HepG2 (cell line): ENCODE data around the gene CHRD. TPM values are rescaled to one million over a fixed set of nuclear protein-coding genes. Genes with fewer than 3 reads are reported as not detected.

ENCODE experiments used
- HNRNPUL1 ChIP-seq: fragments of 200-400 bp; formaldehyde crosslinking; IDR thresholded peaks from 2 replicates; pipeline ENCODE4 v1.6.1; 2017; ENCODE audit warnings: low read depth, mild to moderate bottlenecking, low read length, moderate library complexity
- MATR3 ChIP-seq: sonication (generic); formaldehyde crosslinking; IDR thresholded peaks from 2 replicates; pipeline ENCODE4 v1.4.0; 2020; ENCODE audit warnings: missing genetic modification reagents
- MBNL3 ChIP-seq: fragments of 250-450 bp; sonication (Bioruptor Pico); conservative IDR thresholded peaks from 2 replicates; pipeline ENCODE4 v1.8.0; 2022; ENCODE audit warnings: mild to moderate bottlenecking, inconsistent platforms
- NFATC3 ChIP-seq: sonication (generic); formaldehyde crosslinking; IDR thresholded peaks from 2 replicates; pipeline ENCODE4 v1.5.1; 2020; ENCODE audit warnings: mild to moderate bottlenecking, missing genetic modification reagents
- NRL ChIP-seq: sonication (generic); formaldehyde crosslinking; IDR thresholded peaks from 2 replicates; pipeline ENCODE4 v1.5.0; 2020; ENCODE audit warnings: missing genetic modification reagents, mild to moderate bottlenecking, moderate library complexity, borderline replicate concordance
- PAX8 ChIP-seq: sonication (generic); formaldehyde crosslinking; IDR thresholded peaks from 2 replicates; pipeline ENCODE4 v1.8.0; 2022; ENCODE audit warnings: mild to moderate bottlenecking, missing genetic modification reagents, borderline replicate concordance
- RBM22 ChIP-seq: fragments of 200-400 bp; formaldehyde crosslinking; optimal IDR thresholded peaks from 2 replicates; pipeline ENCODE3; 2017; ENCODE audit warnings: mild to moderate bottlenecking, low read length, moderate library complexity
- SCMH1 ChIP-seq: sonication (generic); formaldehyde crosslinking; IDR thresholded peaks from 2 replicates; pipeline ENCODE4 v1.9.0; 2021; ENCODE audit warnings: missing genetic modification reagents, mild to moderate bottlenecking, borderline replicate concordance
- SOX5 ChIP-seq: IDR thresholded peaks from 2 replicates; pipeline ENCODE4 v1.6.1; 2016; ENCODE audit warnings: borderline replicate concordance
- TAF1 ChIP-seq: sonication (generic); formaldehyde crosslinking; IDR thresholded peaks from 2 replicates; pipeline ENCODE4 v1.4.0; 2020; ENCODE audit warnings: missing genetic modification reagents
- ZNF749 ChIP-seq: sonication (generic); formaldehyde crosslinking; IDR thresholded peaks from 2 replicates; pipeline ENCODE4 v1.8.0; 2022; ENCODE audit warnings: mild to moderate bottlenecking, missing genetic modification reagents, moderate library complexity, borderline replicate concordance
- polyA plus RNA-seq, 8 experiments: library from polyadenylated mRNA; depleted of rRNA in 3 of 8; stranded (reverse) in 7 of 8; unstranded in 1 of 8; fragments of >200 nt; fragmentation: Illumina TruSeq in 4 of 8; extraction: Trizol in 4 of 8; gene quantifications; 2 replicates each; pipeline versions ENCODE4 v1.2.1 to v1.2.3, GENCODE V29; 2011 to 2016; ENCODE audit warnings: low read depth in 4 of 8, missing spikeins in 1 of 8, mixed read lengths in 1 of 8; ENCODE audit not compliant: insufficient read depth in 1 of 8
- total RNA-seq, 5 experiments: library from RNA; depleted of rRNA; stranded (reverse); fragments of >200 nt; fragmentation: Illumina TruSeq; extraction: Trizol; gene quantifications; 2 replicates each; pipeline ENCODE4 v1.2.3, GENCODE V29; 2016; ENCODE audit warnings: low read depth in 1 of 5
- TF ChIP-seq, protein P1 (sequence below): IDR thresholded peaks from 2 replicates; pipeline ENCODE4 v1.6.1; 2016; ENCODE audit warnings: missing biosample characterization, missing genetic modification reagents, low read depth
- TF ChIP-seq, protein P2 (sequence below): IDR thresholded peaks from 2 replicates; pipeline ENCODE4 v1.6.1; 2016; ENCODE audit warnings: mild to moderate bottlenecking
- TF ChIP-seq, protein P3 (sequence below): sonication (generic); formaldehyde crosslinking; IDR thresholded peaks from 2 replicates; pipeline ENCODE4 v1.4.0; 2020; ENCODE audit warnings: missing genetic modification reagents, mild to moderate bottlenecking, borderline replicate concordance
- TF ChIP-seq, protein P4 (sequence below): IDR thresholded peaks from 2 replicates; pipeline ENCODE4 v1.4.0; 2020; ENCODE audit warnings: mild to moderate bottlenecking, missing genetic modification reagents
- TF ChIP-seq, protein P5 (sequence below): sonication (generic); formaldehyde crosslinking; IDR thresholded peaks from 2 replicates; pipeline ENCODE4 v1.4.0; 2020; ENCODE audit warnings: missing genetic modification reagents

CHRD gene
- total and polyA plus RNA-seq, 2 of the 13 experiments (the other 11 are each of a cell fraction or from before 2014, with no cell fraction given): 22.2 to 35.2 TPM

DNA sequence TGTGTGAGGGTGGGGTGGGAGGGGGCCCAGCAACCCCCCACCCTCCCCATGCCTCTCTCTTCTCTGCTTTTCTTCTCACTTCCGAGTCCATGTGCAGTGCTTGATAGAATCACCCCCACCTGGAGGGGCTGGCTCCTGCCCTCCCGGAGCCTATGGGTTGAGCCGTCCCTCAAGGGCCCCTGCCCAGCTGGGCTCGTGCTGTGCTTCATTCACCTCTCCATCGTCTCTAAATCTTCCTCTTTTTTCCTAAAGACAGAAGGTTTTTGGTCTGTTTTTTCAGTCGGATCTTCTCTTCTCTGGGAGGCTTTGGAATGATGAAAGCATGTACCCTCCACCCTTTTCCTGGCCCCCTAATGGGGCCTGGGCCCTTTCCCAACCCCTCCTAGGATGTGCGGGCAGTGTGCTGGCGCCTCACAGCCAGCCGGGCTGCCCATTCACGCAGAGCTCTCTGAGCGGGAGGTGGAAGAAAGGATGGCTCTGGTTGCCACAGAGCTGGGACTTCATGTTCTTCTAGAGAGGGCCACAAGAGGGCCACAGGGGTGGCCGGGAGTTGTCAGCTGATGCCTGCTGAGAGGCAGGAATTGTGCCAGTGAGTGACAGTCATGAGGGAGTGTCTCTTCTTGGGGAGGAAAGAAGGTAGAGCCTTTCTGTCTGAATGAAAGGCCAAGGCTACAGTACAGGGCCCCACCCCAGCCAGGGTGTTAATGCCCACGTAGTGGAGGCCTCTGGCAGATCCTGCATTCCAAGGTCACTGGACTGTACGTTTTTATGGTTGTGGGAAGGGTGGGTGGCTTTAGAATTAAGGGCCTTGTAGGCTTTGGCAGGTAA, 34.3 kb upstream of the CHRD start (continued):
- TF ChIP-seq, protein P1, sequence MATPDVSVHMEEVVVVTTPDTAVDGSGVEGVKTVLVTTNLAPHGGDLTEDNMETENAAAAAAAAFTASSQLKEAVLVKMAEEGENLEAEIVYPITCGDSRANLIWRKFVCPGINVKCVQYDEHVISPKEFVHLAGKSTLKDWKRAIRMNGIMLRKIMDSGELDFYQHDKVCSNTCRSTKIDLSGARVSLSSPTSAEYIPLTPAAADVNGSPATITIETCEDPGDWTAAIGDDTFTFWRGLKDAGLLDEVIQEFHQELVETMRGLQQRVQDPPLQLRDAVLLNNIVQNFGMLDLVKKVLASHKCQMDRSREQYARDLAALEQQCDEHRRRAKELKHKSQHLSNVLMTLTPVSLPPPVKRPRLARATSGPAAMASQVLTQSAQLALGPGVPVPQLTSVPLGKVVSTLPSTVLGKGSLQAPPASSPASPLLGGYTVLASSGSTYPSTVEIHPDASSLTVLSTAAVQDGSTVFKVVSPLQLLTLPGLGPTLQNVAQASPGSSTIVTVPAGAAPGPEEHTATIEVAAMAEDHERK (CRISPR knock-in tag): no peak
- TF ChIP-seq, protein P2, sequence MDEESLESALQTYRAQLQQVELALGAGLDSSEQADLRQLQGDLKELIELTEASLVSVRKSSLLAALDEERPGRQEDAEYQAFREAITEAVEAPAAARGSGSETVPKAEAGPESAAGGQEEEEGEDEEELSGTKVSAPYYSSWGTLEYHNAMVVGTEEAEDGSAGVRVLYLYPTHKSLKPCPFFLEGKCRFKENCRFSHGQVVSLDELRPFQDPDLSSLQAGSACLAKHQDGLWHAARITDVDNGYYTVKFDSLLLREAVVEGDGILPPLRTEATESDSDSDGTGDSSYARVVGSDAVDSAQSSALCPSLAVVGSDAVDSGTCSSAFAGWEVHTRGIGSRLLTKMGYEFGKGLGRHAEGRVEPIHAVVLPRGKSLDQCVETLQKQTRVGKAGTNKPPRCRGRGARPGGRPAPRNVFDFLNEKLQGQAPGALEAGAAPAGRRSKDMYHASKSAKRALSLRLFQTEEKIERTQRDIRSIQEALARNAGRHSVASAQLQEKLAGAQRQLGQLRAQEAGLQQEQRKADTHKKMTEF: 0 out of 2 replicates have a peak, but pooled peaks have one; percentile 37
- TF ChIP-seq MBNL3 (CRISPR knock-in tag) (no peak), TAF1 (CRISPR knock-in tag) (no peak), NFATC3 (CRISPR knock-in tag) (no peak), SOX5 (0 out of 2 replicates have a peak, but pooled peaks have one; percentile 13), ZNF749 (CRISPR knock-in tag) (no peak), PAX8 (CRISPR knock-in tag) (no peak), SCMH1 (CRISPR knock-in tag) (no peak), MATR3 (CRISPR knock-in tag) (no peak), NRL (CRISPR knock-in tag) (no peak), HNRNPUL1 (no peak), RBM22 (peak; percentile 82)
- TF ChIP-seq, protein P3, sequence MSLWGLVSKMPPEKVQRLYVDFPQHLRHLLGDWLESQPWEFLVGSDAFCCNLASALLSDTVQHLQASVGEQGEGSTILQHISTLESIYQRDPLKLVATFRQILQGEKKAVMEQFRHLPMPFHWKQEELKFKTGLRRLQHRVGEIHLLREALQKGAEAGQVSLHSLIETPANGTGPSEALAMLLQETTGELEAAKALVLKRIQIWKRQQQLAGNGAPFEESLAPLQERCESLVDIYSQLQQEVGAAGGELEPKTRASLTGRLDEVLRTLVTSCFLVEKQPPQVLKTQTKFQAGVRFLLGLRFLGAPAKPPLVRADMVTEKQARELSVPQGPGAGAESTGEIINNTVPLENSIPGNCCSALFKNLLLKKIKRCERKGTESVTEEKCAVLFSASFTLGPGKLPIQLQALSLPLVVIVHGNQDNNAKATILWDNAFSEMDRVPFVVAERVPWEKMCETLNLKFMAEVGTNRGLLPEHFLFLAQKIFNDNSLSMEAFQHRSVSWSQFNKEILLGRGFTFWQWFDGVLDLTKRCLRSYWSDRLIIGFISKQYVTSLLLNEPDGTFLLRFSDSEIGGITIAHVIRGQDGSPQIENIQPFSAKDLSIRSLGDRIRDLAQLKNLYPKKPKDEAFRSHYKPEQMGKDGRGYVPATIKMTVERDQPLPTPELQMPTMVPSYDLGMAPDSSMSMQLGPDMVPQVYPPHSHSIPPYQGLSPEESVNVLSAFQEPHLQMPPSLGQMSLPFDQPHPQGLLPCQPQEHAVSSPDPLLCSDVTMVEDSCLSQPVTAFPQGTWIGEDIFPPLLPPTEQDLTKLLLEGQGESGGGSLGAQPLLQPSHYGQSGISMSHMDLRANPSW (CRISPR knock-in tag): no peak
- TF ChIP-seq, protein P4, sequence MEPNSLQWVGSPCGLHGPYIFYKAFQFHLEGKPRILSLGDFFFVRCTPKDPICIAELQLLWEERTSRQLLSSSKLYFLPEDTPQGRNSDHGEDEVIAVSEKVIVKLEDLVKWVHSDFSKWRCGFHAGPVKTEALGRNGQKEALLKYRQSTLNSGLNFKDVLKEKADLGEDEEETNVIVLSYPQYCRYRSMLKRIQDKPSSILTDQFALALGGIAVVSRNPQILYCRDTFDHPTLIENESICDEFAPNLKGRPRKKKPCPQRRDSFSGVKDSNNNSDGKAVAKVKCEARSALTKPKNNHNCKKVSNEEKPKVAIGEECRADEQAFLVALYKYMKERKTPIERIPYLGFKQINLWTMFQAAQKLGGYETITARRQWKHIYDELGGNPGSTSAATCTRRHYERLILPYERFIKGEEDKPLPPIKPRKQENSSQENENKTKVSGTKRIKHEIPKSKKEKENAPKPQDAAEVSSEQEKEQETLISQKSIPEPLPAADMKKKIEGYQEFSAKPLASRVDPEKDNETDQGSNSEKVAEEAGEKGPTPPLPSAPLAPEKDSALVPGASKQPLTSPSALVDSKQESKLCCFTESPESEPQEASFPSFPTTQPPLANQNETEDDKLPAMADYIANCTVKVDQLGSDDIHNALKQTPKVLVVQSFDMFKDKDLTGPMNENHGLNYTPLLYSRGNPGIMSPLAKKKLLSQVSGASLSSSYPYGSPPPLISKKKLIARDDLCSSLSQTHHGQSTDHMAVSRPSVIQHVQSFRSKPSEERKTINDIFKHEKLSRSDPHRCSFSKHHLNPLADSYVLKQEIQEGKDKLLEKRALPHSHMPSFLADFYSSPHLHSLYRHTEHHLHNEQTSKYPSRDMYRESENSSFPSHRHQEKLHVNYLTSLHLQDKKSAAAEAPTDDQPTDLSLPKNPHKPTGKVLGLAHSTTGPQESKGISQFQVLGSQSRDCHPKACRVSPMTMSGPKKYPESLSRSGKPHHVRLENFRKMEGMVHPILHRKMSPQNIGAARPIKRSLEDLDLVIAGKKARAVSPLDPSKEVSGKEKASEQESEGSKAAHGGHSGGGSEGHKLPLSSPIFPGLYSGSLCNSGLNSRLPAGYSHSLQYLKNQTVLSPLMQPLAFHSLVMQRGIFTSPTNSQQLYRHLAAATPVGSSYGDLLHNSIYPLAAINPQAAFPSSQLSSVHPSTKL (CRISPR knock-in tag): no peak
- TF ChIP-seq, protein P5, sequence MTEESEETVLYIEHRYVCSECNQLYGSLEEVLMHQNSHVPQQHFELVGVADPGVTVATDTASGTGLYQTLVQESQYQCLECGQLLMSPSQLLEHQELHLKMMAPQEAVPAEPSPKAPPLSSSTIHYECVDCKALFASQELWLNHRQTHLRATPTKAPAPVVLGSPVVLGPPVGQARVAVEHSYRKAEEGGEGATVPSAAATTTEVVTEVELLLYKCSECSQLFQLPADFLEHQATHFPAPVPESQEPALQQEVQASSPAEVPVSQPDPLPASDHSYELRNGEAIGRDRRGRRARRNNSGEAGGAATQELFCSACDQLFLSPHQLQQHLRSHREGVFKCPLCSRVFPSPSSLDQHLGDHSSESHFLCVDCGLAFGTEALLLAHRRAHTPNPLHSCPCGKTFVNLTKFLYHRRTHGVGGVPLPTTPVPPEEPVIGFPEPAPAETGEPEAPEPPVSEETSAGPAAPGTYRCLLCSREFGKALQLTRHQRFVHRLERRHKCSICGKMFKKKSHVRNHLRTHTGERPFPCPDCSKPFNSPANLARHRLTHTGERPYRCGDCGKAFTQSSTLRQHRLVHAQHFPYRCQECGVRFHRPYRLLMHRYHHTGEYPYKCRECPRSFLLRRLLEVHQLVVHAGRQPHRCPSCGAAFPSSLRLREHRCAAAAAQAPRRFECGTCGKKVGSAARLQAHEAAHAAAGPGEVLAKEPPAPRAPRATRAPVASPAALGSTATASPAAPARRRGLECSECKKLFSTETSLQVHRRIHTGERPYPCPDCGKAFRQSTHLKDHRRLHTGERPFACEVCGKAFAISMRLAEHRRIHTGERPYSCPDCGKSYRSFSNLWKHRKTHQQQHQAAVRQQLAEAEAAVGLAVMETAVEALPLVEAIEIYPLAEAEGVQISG (CRISPR knock-in tag): peak; percentile 24; the same call in 1 of the 2 replicates
